ENCODE measurements around the gene CHRNB2. TPM values are rescaled to one million over a fixed set of nuclear protein-coding genes. Genes with fewer than 3 reads are reported as not detected.

CHRNB2 gene
- total RNA-seq = 1 to 10 TPM in 1 of 4 donors, not detected in 3; 1.1 TPM

DNA sequence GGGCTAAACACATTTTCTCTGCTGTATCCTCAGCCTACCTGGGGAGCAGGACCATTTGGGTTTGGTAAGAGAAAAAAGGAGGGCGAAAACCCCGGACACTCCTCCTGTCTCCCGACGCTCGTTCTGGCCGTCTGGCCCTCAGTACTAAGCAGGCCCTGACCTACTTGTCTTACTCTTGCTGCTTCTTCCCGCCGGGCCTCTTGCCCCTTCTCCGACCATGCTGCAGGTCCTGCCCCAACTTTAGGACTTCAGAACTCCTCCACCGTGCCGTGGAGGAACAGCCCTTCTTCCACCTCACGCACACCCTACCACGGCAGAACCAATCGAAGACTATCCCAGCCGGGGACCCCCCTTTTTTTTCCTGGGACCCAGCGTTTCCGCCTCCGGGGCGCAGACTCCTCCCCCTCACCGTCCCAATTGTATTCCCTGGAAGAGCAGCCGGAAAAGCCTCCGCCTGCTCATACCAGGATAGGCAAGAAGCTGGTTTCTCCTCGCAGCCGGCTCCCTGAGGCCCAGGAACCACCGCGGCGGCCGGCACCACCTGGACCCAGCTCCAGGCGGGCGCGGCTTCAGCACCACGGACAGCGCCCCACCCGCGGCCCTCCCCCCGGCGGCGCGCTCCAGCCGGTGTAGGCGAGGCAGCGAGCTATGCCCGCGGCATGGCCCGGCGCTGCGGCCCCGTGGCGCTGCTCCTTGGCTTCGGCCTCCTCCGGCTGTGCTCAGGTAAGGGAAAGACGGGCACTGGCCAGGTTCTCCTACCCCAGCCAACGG is at the start of gene CHRNB2:
Gene CHRNB2, plus strand, starts transcription at position 393 of the 771 bp plus-strand sequence. Its CDS starts 267 bp downstream, at position 660.
- Histone ChIP-seq H3K27ac (no peak within 1 kb of the TSS), H3K4me1 (peaks cover 0 to 8% of the 10 kb centered on the region in 2 donors), H3K4me3 (no peak within 1 kb of the TSS), H3K27me3 (no peaks in the 10 kb centered on the region), H3K9me3 (no peaks in the 10 kb centered on the region), H3K36me3 (no peaks in the 10 kb centered on the region)
- TF ChIP-seq, protein P1, sequence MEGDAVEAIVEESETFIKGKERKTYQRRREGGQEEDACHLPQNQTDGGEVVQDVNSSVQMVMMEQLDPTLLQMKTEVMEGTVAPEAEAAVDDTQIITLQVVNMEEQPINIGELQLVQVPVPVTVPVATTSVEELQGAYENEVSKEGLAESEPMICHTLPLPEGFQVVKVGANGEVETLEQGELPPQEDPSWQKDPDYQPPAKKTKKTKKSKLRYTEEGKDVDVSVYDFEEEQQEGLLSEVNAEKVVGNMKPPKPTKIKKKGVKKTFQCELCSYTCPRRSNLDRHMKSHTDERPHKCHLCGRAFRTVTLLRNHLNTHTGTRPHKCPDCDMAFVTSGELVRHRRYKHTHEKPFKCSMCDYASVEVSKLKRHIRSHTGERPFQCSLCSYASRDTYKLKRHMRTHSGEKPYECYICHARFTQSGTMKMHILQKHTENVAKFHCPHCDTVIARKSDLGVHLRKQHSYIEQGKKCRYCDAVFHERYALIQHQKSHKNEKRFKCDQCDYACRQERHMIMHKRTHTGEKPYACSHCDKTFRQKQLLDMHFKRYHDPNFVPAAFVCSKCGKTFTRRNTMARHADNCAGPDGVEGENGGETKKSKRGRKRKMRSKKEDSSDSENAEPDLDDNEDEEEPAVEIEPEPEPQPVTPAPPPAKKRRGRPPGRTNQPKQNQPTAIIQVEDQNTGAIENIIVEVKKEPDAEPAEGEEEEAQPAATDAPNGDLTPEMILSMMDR (IDR thresholded peaks at IDR 0.05) = peak in 1 of 4 experiments; percentile 18
- no peak for TF ChIP-seq POLR2A (IDR thresholded peaks at IDR 0.05)
- DNase-seq = peak; percentile 36 to 69
- intact Hi-C loops (cut with DNase I; ENCODE audit: low total_unique reads) = no loop called here

GRCh38 chr1:154519591-154519991 is 48.0 kb upstream of the CHRNB2 start:
- Histone ChIP-seq H3K27me3 (no peaks in the 10 kb centered on the region), H3K27ac (no peak overlapping the region), H3K4me1 (no peaks in the 10 kb centered on the region), H3K4me3 (no peak overlapping the region), H3K9me3 (no peaks in the 10 kb centered on the region), H3K36me3 (no peaks in the 10 kb centered on the region)
- intact Hi-C loops (cut with DNase I; ENCODE audit: low total_unique reads) = no loop called here
- no peak for DNase-seq
- no peak for TF ChIP-seq POLR2A (IDR thresholded peaks at IDR 0.05)
- TF ChIP-seq, protein P1 (IDR thresholded peaks at IDR 0.05) = no peak

GRCh38 chr1:154520333-154520732 is 47.2 kb upstream of the CHRNB2 start:
- intact Hi-C loops (cut with DNase I; ENCODE audit: low total_unique reads) = no loop called here
- no peaks in the 10 kb centered on the region for H3K9me3 ChIP-seq
- no peak overlapping the region for H3K4me3 ChIP-seq

GRCh38 chr1:154521695-154522094 is 45.9 kb upstream of the CHRNB2 start:
- H3K4me1 ChIP-seq = no peaks in the 10 kb centered on the region
- intact Hi-C loops (cut with DNase I; ENCODE audit: low total_unique reads) = no loop called here
- H3K27me3 ChIP-seq = no peaks in the 10 kb centered on the region
- no peak for DNase-seq
- no peaks in the 10 kb centered on the region for H3K36me3 ChIP-seq
- no peaks in the 10 kb centered on the region for H3K9me3 ChIP-seq
- no peak overlapping the region for H3K27ac ChIP-seq
- TF ChIP-seq, protein P1 (IDR thresholded peaks at IDR 0.05) = no peak
- TF ChIP-seq POLR2A (IDR thresholded peaks at IDR 0.05) = no peak
- no peak overlapping the region for H3K4me3 ChIP-seq

More at GRCh38 chr1:154520333-154520732, 47.2 kb upstream of the CHRNB2 start:
- Histone ChIP-seq H3K27me3 (no peaks in the 10 kb centered on the region), H3K27ac (no peak overlapping the region), H3K4me1 (no peaks in the 10 kb centered on the region), H3K36me3 (no peaks in the 10 kb centered on the region)
- DNase-seq = no peak
- TF ChIP-seq POLR2A (IDR thresholded peaks at IDR 0.05) = no peak
- TF ChIP-seq, protein P1 (IDR thresholded peaks at IDR 0.05) = no peak

- Histone ChIP-seq H3K36me3 (no peaks in the 10 kb centered on the region), H3K27ac (no peak overlapping the region), H3K9me3 (no peaks in the 10 kb centered on the region), H3K4me1 (no peaks in the 10 kb centered on the region), H3K27me3 (no peaks in the 10 kb centered on the region), H3K4me3 (no peak overlapping the region)
- intact Hi-C loops (cut with DNase I; ENCODE audit: low total_unique reads) = no loop called here
- no peak for DNase-seq
- TF ChIP-seq, protein P1 (IDR thresholded peaks at IDR 0.05) = no peak
- TF ChIP-seq POLR2A (IDR thresholded peaks at IDR 0.05) = no peak
Observed at GRCh38 chr1:154524881-154525280, 42.7 kb upstream of the CHRNB2 start.
